GF-D8 (cell line): ENCODE results near the gene NDUFB6.
"Not testable (repeated sequence)": the region's sequence is repeated elsewhere in the genome, so short reads cannot be mapped to it uniquely, and the experiment has no call there.

Experiments used
- DNase-seq: peaks from one replicate; lab custom pipeline; 2025; lab: John Stamatoyannopoulos, UW

NDUFB6 gene

DNA sequence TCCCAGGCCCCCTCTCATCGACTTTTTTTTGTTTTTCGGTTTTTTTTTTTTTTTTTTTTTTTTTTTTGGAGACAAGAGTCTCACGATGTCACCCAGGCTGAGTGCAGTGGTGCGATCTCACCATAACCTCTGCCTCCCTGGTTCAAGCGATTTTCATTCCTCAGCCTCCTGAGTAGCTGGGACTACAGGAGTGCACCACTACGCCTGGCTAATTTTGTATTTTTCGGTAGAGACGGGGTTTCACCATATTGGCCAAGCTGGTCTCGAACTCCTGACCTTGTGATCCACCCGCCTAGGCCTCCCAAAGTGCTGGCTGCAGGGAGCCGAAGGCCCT is 48.4 kb downstream of the NDUFB6 start:
- DNase-seq = not testable (repeated sequence)

GRCh38 chr9:32523910-32524309 is 49.0 kb downstream of the NDUFB6 start:
- no peak for DNase-seq

DNA sequence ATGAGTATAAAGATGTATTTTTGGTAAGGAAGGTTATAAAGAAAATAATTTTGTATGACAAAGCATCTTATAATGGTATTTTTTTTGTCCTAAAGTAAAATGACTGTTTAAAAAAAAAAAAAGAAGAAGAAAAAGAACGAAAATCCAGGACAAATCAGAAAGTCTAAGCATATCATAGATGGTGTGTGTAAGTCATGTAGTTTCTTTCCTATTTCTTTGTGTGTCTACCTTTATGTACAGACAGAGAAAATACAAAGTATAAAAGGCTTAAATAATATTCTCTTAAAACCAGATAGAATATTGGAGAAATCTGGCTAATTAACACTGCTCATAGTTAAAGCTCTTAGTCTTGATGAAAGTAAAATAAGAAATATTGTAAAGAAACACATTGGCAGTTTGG is 54.7 kb downstream of the NDUFB6 start:
- DNase-seq = no peak

GRCh38 chr9:32516241-32516640 is 56.7 kb downstream of the NDUFB6 start:
- DNase-seq = no peak

GRCh38 chr9:32508728-32509127 is 64.2 kb downstream of the NDUFB6 start:
- no peak for DNase-seq

DNA sequence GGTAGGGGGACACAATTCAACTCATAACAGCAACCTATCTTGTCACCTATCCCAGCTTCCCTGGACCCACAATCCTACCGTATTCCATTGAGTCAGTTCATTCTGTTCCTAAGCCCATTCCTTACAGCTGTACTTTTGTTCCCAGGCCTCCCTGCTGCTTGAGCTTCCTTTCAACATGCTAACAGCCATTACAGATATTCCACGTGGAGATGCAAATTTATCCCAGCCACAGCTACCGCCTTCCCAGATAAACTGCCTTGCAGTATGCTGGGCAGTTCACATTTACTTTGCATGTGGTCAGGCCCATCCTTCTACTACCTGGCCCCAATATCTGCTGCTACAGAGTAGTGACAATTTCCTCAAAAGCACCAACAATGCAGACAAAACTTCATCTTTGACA is 70.0 kb downstream of the NDUFB6 start:
- DNase-seq = no peak
